ENCODE measurements around the gene GATA3. TPM values are rescaled to one million over a fixed set of nuclear protein-coding genes. Genes with fewer than 3 reads are reported as not detected.

Gene GATA3
- total and polyA plus RNA-seq, 2 of the 8 experiments (the other 6 are each of a cell fraction or from before 2014, with no cell fraction given) = 0.02 to 0.43 TPM

- DNase-seq (ENCODE audit: low read depth in 1 of 2, low spot score in 2 of 2) = peak in 1 of 2 experiments; percentile 58
- Histone ChIP-seq H3K23ac (ENCODE audit: insufficient read length) (no peak overlapping the region), H4K20me1 (replicated peaks in 1 of 2; ENCODE audit: control insufficient read depth in 1 of 2, insufficient read depth in 2 of 2, low read length in 2 of 2) (peaks cover 14 to 27% of the 10 kb centered on the region in 2 experiments), H3K36me3 (ENCODE audit: control insufficient read depth in 2 of 4, insufficient read depth in 4 of 4, low read length in 3 of 4) (peaks cover 0 to 2% (median 0%) of the 10 kb centered on the region in 4 experiments; a peak in 1 of 8 replicates), H3K56ac (replicated peaks; ENCODE audit: insufficient read length, low read depth, low read length) (no peak overlapping the region), H3K18ac (ENCODE audit: extremely low read depth, low read length) (no peak overlapping the region), H4K8ac (ENCODE audit: extremely low read depth, insufficient read depth, low read length) (no peak overlapping the region), H3K79me2 (ENCODE audit: control insufficient read depth in 1 of 2, insufficient read depth in 2 of 2, low read length in 2 of 2) (no peaks in the 10 kb centered on the region), H3K27me3 (replicated peaks in 1 of 4; ENCODE audit: control insufficient read depth in 3 of 4, extremely low read depth in 1 of 4, insufficient read depth in 3 of 4, low read length in 3 of 4) (peaks cover 59 to 82% (median 78%) of the 10 kb centered on the region in 4 experiments), H3K27ac (ENCODE audit: low read depth, low read length) (no peak overlapping the region), H3K9ac (replicated peaks in 1 of 4; ENCODE audit: extremely low read depth in 1 of 4, low read depth in 3 of 4, low read length in 3 of 4) (no peak overlapping the region), H2BK5ac (ENCODE audit: low read depth, low read length) (no peak overlapping the region), H3K4me3 (ENCODE audit: extremely low read depth in 1 of 4, insufficient read depth in 2 of 4, low read depth in 3 of 4, low read length in 4 of 4) (peak overlapping the region; percentile 0 to 57 (median 10); a peak in 5 of 8 replicates), H3K9me3 (ENCODE audit: insufficient read depth in 2 of 2, low read depth in 1 of 2, low read length in 1 of 2) (no peaks in the 10 kb centered on the region), H2BK20ac (ENCODE audit: low read length) (no peak overlapping the region), H2BK120ac (replicated peaks; ENCODE audit: low read depth, low read length) (no peak overlapping the region), H3K4me2 (ENCODE audit: insufficient read depth in 1 of 2, low read depth in 2 of 2, low read length in 2 of 2) (peak overlapping the region; percentile 72 to 74), H2AFZ (ENCODE audit: low read length) (no peak overlapping the region), H3K79me1 (ENCODE audit: low read depth, low read length) (no peaks in the 10 kb centered on the region; the same call in 1 of the 2 replicates), H2BK12ac (ENCODE audit: low read depth, low read length) (no peak overlapping the region), H4K5ac (ENCODE audit: insufficient read length, low read depth, low read length) (no peak overlapping the region), H3K23me2 (ENCODE audit: low read depth, low read length) (no peaks in the 10 kb centered on the region; the same call in 1 of the 2 replicates), H2BK15ac (ENCODE audit: low read length) (no peak overlapping the region), H4K91ac (replicated peaks; ENCODE audit: insufficient read length, low read length) (no peak overlapping the region), H3K14ac (ENCODE audit: insufficient read length) (no peak overlapping the region), H3K4me1 (replicated peaks in 1 of 4; ENCODE audit: control insufficient read depth in 3 of 4, insufficient read depth in 4 of 4, low read length in 3 of 4) (peaks cover 7 to 20% (median 12%) of the 10 kb centered on the region in 4 experiments), H3K4ac (replicated peaks; ENCODE audit: insufficient read length, low read depth, low read length) (no peak overlapping the region), H2AK5ac (ENCODE audit: low read depth, low read length) (no peak overlapping the region)
- ChIA-PET POLR2A (ENCODE audit: partially characterized antibody) (interaction anchor here (1.4 to 2.1 kb wide), 3 partner anchors 13 to 24 kb away, joined by 3 to 10 read pairs (median 4); no protein-coding TSS in a partner anchor), CTCF (ENCODE audit: partially characterized antibody) (interaction anchor here (0.7 to 2.6 kb wide), 5 partner anchors 8 to 338 kb away, joined by 3 to 13 read pairs (median 4); no protein-coding TSS in a partner anchor)
- FAIRE-seq = no peak
- TF ChIP-seq GTF2F1 (IDR thresholded peaks at IDR 0.05; ENCODE audit: borderline replicate concordance, low read depth, low read length) (no peak), EGR1 (IDR thresholded peaks at IDR 0.05; ENCODE audit: borderline replicate concordance, low read depth, low read length) (no peak), CHD1 (IDR thresholded peaks at IDR 0.05; ENCODE audit: low read depth, low read length) (no peak), TCF12 (IDR thresholded peaks at IDR 0.05; ENCODE audit: low read depth, low read length) (no peak), RNF2 (IDR thresholded peaks at IDR 0.05; ENCODE audit: borderline replicate concordance, low read depth, low read length, missing control alignments, poor library complexity, severe bottlenecking) (no peak), EZH2 (IDR thresholded peaks at IDR 0.05; ENCODE audit: low read depth, low read length, severe bottlenecking) (peak; percentile 10), CREB1 (IDR thresholded peaks at IDR 0.05) (no peak)
- 2% methylated on average over 21 of the region's 37 CpGs; no CpG with 5 or more reads in 1 of the 2 experiments for WGBS, 2 experiments (ENCODE audit: extremely low coverage in 1 of 2, insufficient coverage in 1 of 2, insufficient read length in 1 of 2, insufficient replicate concordance in 2 of 2, low coverage in 1 of 2, low lambda C conversion rate in 2 of 2, missing lambda C conversion rate in 1 of 2)
These were observed 20.0 kb upstream of the GATA3 start for GRCh38 chr10:8034466-8035005.

All from H1 (cell line).